Muscle layer of colon (tissue), 2 donors: ENCODE data around the gene RHBDD1.

Experiments
- H3K27ac ChIP-seq: one replicate; pipeline ENCODE4 v1.7.0; 2013; ENCODE audit warnings: low read depth, mild to moderate bottlenecking, low read length, moderate library complexity
- H3K27me3 ChIP-seq, 2 donors: one replicate each; pipeline ENCODE4 v1.7.0; 2013; ENCODE audit warnings: low read length in 2 of 2, mild to moderate bottlenecking in 2 of 2; ENCODE audit not compliant: insufficient read depth in 2 of 2, control insufficient read depth in 1 of 2
- H3K36me3 ChIP-seq: one replicate; pipeline ENCODE4 v1.7.0; 2013; ENCODE audit warnings: mild to moderate bottlenecking, low read length; ENCODE audit not compliant: insufficient read depth
- H3K4me1 ChIP-seq: one replicate; pipeline ENCODE4 v1.7.0; 2013; ENCODE audit warnings: mild to moderate bottlenecking, low read length; ENCODE audit not compliant: insufficient read depth
- H3K4me3 ChIP-seq, 2 donors: one replicate each; pipeline ENCODE4 v1.7.0; 2013; ENCODE audit warnings: low read length in 2 of 2, low read depth in 1 of 2, mild to moderate bottlenecking in 1 of 2, moderate library complexity in 1 of 2
- H3K9ac ChIP-seq: one replicate; pipeline ENCODE4 v1.7.0; 2013; ENCODE audit warnings: low read length
- H3K9me3 ChIP-seq: one replicate; pipeline ENCODE4 v1.7.0; 2013; ENCODE audit warnings: mild to moderate bottlenecking, low read length
- donor health status: abdominal sarcoma.
- donor health status: Adenocarcinoma of cecum.

Gene RHBDD1

GRCh38 chr2:226875438-226876225 is 39.8 kb downstream of the RHBDD1 start:
- Histone ChIP-seq H3K9me3 (no peaks in the 10 kb centered on the region), H3K27me3 (no peaks in the 10 kb centered on the region), H3K4me1 (peaks cover 9% of the 10 kb centered on the region), H3K36me3 (no peaks in the 10 kb centered on the region), H3K9ac (no peak overlapping the region), H3K4me3 (no peak overlapping the region), H3K27ac (no peak overlapping the region)

- no peaks in the 10 kb centered on the region for H3K9me3 ChIP-seq
- no peaks in the 10 kb centered on the region for H3K36me3 ChIP-seq
- no peak overlapping the region for H3K9ac ChIP-seq
- peaks cover 9% of the 10 kb centered on the region for H3K4me1 ChIP-seq
- H3K4me3 ChIP-seq: no peak overlapping the region
- no peaks in the 10 kb centered on the region for H3K27me3 ChIP-seq
- H3K27ac ChIP-seq: no peak overlapping the region
Observed at GRCh38 chr2:226877491-226877890, 41.6 kb downstream of the RHBDD1 start.

- no peaks in the 10 kb centered on the region for H3K9me3 ChIP-seq
- no peak overlapping the region for H3K27ac ChIP-seq
- H3K36me3 ChIP-seq: no peaks in the 10 kb centered on the region
Observed at GRCh38 chr2:226881287-226881686, 45.4 kb downstream of the RHBDD1 start.

GRCh38 chr2:226882606-226883005 is 46.8 kb downstream of the RHBDD1 start:
- no peaks in the 10 kb centered on the region for H3K36me3 ChIP-seq
- no peak overlapping the region for H3K9ac ChIP-seq
- no peak overlapping the region for H3K27ac ChIP-seq
- H3K4me3 ChIP-seq: no peak overlapping the region
- H3K9me3 ChIP-seq: no peaks in the 10 kb centered on the region
- no peaks in the 10 kb centered on the region for H3K27me3 ChIP-seq
- peaks cover 14% of the 10 kb centered on the region for H3K4me1 ChIP-seq

More at GRCh38 chr2:226881287-226881686, 45.4 kb downstream of the RHBDD1 start:
- H3K9ac ChIP-seq: no peak overlapping the region
- peaks cover 13% of the 10 kb centered on the region for H3K4me1 ChIP-seq
- no peak overlapping the region for H3K4me3 ChIP-seq
- no peaks in the 10 kb centered on the region for H3K27me3 ChIP-seq

- Histone ChIP-seq H3K27me3 (no peaks in the 10 kb centered on the region), H3K4me3 (no peak overlapping the region), H3K27ac (no peak overlapping the region), H3K36me3 (no peaks in the 10 kb centered on the region), H3K4me1 (peaks cover 14% of the 10 kb centered on the region), H3K9me3 (no peaks in the 10 kb centered on the region), H3K9ac (no peak overlapping the region)
Observed at GRCh38 chr2:226883296-226883795, 47.5 kb downstream of the RHBDD1 start.

- no peak overlapping the region for H3K9ac ChIP-seq
- H3K27me3 ChIP-seq: no peaks in the 10 kb centered on the region
- peaks cover 6% of the 10 kb centered on the region for H3K4me1 ChIP-seq
Observed at GRCh38 chr2:226884166-226884565, 48.3 kb downstream of the RHBDD1 start.

GRCh38 chr2:226885769-226886435 is 50.0 kb downstream of the RHBDD1 start:
- H3K9ac ChIP-seq: no peak overlapping the region
- H3K4me3 ChIP-seq: no peak overlapping the region
- H3K27me3 ChIP-seq: no peaks in the 10 kb centered on the region
- no peaks in the 10 kb centered on the region for H3K36me3 ChIP-seq
- H3K27ac ChIP-seq: no peak overlapping the region
- H3K9me3 ChIP-seq: no peaks in the 10 kb centered on the region
- peaks cover 5% of the 10 kb centered on the region for H3K4me1 ChIP-seq

More at GRCh38 chr2:226884166-226884565, 48.3 kb downstream of the RHBDD1 start:
- Histone ChIP-seq H3K9me3 (no peaks in the 10 kb centered on the region), H3K27ac (no peak overlapping the region), H3K4me3 (no peak overlapping the region), H3K36me3 (no peaks in the 10 kb centered on the region)

- H3K27ac ChIP-seq: no peak overlapping the region
- no peaks in the 10 kb centered on the region for H3K9me3 ChIP-seq
- no peaks in the 10 kb centered on the region for H3K27me3 ChIP-seq
- no peak overlapping the region for H3K9ac ChIP-seq
- peaks cover 5% of the 10 kb centered on the region for H3K4me1 ChIP-seq
- H3K4me3 ChIP-seq: no peak overlapping the region
- no peaks in the 10 kb centered on the region for H3K36me3 ChIP-seq
Observed at GRCh38 chr2:226887940-226888339, 52.1 kb downstream of the RHBDD1 start.

GRCh38 chr2:226888378-226888965 is 52.6 kb downstream of the RHBDD1 start:
- no peak overlapping the region for H3K9ac ChIP-seq
- no peaks in the 10 kb centered on the region for H3K9me3 ChIP-seq
- H3K4me1 ChIP-seq: peaks cover 5% of the 10 kb centered on the region
- no peaks in the 10 kb centered on the region for H3K36me3 ChIP-seq
- H3K27ac ChIP-seq: no peak overlapping the region
- no peak overlapping the region for H3K4me3 ChIP-seq
- H3K27me3 ChIP-seq: no peaks in the 10 kb centered on the region

GRCh38 chr2:226888971-226889370 is 53.1 kb downstream of the RHBDD1 start:
- no peaks in the 10 kb centered on the region for H3K9me3 ChIP-seq
- H3K9ac ChIP-seq: no peak overlapping the region
- H3K36me3 ChIP-seq: no peaks in the 10 kb centered on the region
- peaks cover 5% of the 10 kb centered on the region for H3K4me1 ChIP-seq
- H3K27ac ChIP-seq: no peak overlapping the region
- no peak overlapping the region for H3K4me3 ChIP-seq
- no peaks in the 10 kb centered on the region for H3K27me3 ChIP-seq

GRCh38 chr2:226890286-226890685 is 54.4 kb downstream of the RHBDD1 start:
- no peak overlapping the region for H3K27ac ChIP-seq
- H3K4me3 ChIP-seq: no peak overlapping the region
- H3K36me3 ChIP-seq: no peaks in the 10 kb centered on the region
- H3K27me3 ChIP-seq: no peaks in the 10 kb centered on the region
- H3K9ac ChIP-seq: no peak overlapping the region
- H3K9me3 ChIP-seq: no peaks in the 10 kb centered on the region
- H3K4me1 ChIP-seq: peaks cover 5% of the 10 kb centered on the region
